HFFc6 (cell line): ENCODE data around the gene SKIC8. TPM values are rescaled to one million over a fixed set of nuclear protein-coding genes. Genes with fewer than 3 reads are reported as not detected.
A peak's percentile ranks its signal among the peaks of the same experiment; 100 is the strongest.

Experiments
- DNase-seq: peaks from one replicate; pipeline ENCODE4 v3.0.0-alpha.2; 2018
- H3K27ac Mint-ChIP-seq: 2 replicates; pipeline ENCODE4 v1.8.0; 2020; ENCODE audit warnings: mild to moderate bottlenecking, mixed read lengths
- H3K27me3 Mint-ChIP-seq: 2 replicates; pipeline ENCODE4 v1.8.0; 2021; ENCODE audit warnings: mild to moderate bottlenecking, moderate library complexity, mixed read lengths; ENCODE audit not compliant: insufficient read depth
- H3K36me3 Mint-ChIP-seq: 2 replicates; pipeline ENCODE4 v1.8.0; 2021; ENCODE audit warnings: low read depth, mixed read lengths
- H3K4me1 Mint-ChIP-seq: 2 replicates; pipeline ENCODE4 v1.8.0; 2020; ENCODE audit warnings: low read depth, mixed read lengths
- H3K4me3 Mint-ChIP-seq: 2 replicates; pipeline ENCODE4 v1.8.0; 2020; ENCODE audit warnings: mild to moderate bottlenecking, moderate library complexity, mixed read lengths
- H3K9me3 Mint-ChIP-seq: 2 replicates; pipeline ENCODE4 v1.8.0; 2020; ENCODE audit warnings: mild to moderate bottlenecking, mixed read lengths
- total RNA-seq, 6 experiments: library from RNA; stranded (reverse); fragmentation: NEBNext Ultra II Directional; extraction: Animal tissue kit (Norgen Biotek cat#: 25700); gene quantifications; 2 replicates in 1 of 6; 3 replicates in 5 of 6; pipeline ENCODE4 v1.2.3, GENCODE V29; 2021
- TF ChIP-seq, protein P1 (sequence below): fragments of 200-600 bp; sonication (generic); IDR thresholded peaks from 2 replicates; pipeline ENCODE4 v1.5.0; 2021; ENCODE audit warnings: antibody characterized with exemption, mild to moderate bottlenecking

The SKIC8 gene
- total RNA-seq, 6 experiments from 2014 or later, result 43.9 to 48.1 (median 47.0) TPM

GRCh38 chr15:78315686-78316282 is 16.4 kb upstream of the SKIC8 start:
- no peaks in the 10 kb centered on the region for H3K36me3 Mint-ChIP-seq
- H3K27ac Mint-ChIP-seq, result no peak overlapping the region
- TF ChIP-seq, protein P1, sequence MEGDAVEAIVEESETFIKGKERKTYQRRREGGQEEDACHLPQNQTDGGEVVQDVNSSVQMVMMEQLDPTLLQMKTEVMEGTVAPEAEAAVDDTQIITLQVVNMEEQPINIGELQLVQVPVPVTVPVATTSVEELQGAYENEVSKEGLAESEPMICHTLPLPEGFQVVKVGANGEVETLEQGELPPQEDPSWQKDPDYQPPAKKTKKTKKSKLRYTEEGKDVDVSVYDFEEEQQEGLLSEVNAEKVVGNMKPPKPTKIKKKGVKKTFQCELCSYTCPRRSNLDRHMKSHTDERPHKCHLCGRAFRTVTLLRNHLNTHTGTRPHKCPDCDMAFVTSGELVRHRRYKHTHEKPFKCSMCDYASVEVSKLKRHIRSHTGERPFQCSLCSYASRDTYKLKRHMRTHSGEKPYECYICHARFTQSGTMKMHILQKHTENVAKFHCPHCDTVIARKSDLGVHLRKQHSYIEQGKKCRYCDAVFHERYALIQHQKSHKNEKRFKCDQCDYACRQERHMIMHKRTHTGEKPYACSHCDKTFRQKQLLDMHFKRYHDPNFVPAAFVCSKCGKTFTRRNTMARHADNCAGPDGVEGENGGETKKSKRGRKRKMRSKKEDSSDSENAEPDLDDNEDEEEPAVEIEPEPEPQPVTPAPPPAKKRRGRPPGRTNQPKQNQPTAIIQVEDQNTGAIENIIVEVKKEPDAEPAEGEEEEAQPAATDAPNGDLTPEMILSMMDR, result peak; percentile 54
- H3K4me3 Mint-ChIP-seq, result no peak overlapping the region
- no peaks in the 10 kb centered on the region for H3K4me1 Mint-ChIP-seq
- no peak for DNase-seq
- H3K9me3 Mint-ChIP-seq, result no peaks in the 10 kb centered on the region
- H3K27me3 Mint-ChIP-seq, result peaks cover 57% of the 10 kb centered on the region

DNA sequence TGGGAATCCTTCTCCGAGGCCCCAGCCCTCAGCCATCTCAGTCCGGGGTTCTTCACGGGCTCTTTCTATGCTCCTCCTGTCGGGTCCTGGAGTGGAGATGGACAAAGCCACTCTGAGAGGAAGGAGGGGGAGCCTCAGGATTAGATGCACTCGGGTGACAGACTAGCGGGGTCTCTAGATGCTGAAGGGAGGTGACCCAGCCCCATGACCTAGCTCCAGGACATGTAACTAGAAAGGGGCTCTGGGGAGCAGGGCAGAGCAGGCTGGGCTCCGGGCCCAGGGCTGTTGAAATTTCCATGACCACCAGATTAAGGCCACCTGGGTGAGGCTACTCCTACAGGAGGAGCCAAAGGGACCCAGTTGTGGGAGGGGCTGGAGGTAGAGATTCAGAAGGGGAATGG is 14.8 kb upstream of the SKIC8 start:
- Mint-ChIP-seq H3K36me3 (no peaks in the 10 kb centered on the region), H3K27ac (no peak overlapping the region), H3K4me1 (no peaks in the 10 kb centered on the region), H3K4me3 (no peak overlapping the region), H3K9me3 (no peaks in the 10 kb centered on the region), H3K27me3 (peaks cover 61% of the 10 kb centered on the region)
- no peak for DNase-seq
- TF ChIP-seq, protein P1, result no peak

DNA sequence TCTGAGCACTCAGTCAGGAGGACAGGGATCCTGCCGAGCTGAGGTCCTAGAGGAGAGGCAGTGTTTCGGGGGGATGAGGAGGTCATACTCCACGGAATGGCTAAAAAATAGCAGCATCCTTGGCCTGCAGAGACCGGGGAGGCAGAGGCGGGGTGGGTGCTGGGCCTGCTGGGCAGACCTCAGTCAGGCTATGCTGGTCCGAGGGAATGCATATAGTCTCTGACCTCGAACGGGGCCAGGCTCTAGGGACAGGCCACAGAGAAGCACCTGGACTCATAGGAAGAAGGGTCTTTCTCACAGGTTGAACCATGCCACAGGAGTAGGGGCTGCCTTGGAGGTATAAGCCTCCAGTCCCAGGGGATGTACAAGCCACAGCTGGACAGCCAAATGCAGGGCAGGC is 14.0 kb upstream of the SKIC8 start:
- H3K36me3 Mint-ChIP-seq, result no peaks in the 10 kb centered on the region
- H3K27me3 Mint-ChIP-seq, result peaks cover 57% of the 10 kb centered on the region
- no peak for DNase-seq
- TF ChIP-seq, protein P1, result no peak
- no peak overlapping the region for H3K27ac Mint-ChIP-seq
- no peaks in the 10 kb centered on the region for H3K4me1 Mint-ChIP-seq
- no peak overlapping the region for H3K4me3 Mint-ChIP-seq
- no peaks in the 10 kb centered on the region for H3K9me3 Mint-ChIP-seq

GRCh38 chr15:78312957-78313356 is 13.5 kb upstream of the SKIC8 start:
- Mint-ChIP-seq H3K9me3 (no peaks in the 10 kb centered on the region), H3K36me3 (no peaks in the 10 kb centered on the region), H3K4me3 (no peak overlapping the region), H3K4me1 (no peaks in the 10 kb centered on the region), H3K27ac (no peak overlapping the region), H3K27me3 (peaks cover 57% of the 10 kb centered on the region)
- TF ChIP-seq, protein P1, result no peak
- DNase-seq, result no peak

DNA sequence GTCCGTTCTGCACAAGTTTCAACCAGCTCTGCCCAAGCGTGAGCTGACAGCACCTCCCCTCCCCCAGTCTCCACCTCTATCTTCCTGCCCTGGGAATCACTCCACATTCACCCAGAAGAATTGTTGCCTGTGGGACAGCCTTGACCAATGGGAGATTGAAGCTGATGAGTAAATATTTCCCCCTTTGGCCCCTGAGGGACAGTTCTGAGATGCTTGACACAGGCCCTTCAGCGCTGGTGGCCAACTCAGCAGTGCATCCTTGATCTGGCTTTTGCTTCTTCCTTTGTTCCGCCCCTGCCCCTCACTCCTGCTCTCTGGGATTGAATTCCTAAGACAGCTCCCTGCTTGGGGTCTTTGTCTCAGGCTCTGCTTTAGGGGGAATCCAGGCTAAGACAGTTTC is 13.1 kb upstream of the SKIC8 start:
- no peaks in the 10 kb centered on the region for H3K9me3 Mint-ChIP-seq
- no peak overlapping the region for H3K27ac Mint-ChIP-seq
- TF ChIP-seq, protein P1, result no peak
- H3K4me3 Mint-ChIP-seq, result no peak overlapping the region
- H3K36me3 Mint-ChIP-seq, result no peaks in the 10 kb centered on the region
- H3K4me1 Mint-ChIP-seq, result no peaks in the 10 kb centered on the region
- H3K27me3 Mint-ChIP-seq, result peaks cover 57% of the 10 kb centered on the region
- no peak for DNase-seq

GRCh38 chr15:78311292-78311691 is 11.9 kb upstream of the SKIC8 start:
- Mint-ChIP-seq H3K36me3 (no peaks in the 10 kb centered on the region), H3K27ac (no peak overlapping the region), H3K9me3 (no peaks in the 10 kb centered on the region), H3K27me3 (peaks cover 53% of the 10 kb centered on the region), H3K4me3 (no peak overlapping the region), H3K4me1 (peaks cover 8% of the 10 kb centered on the region)
- DNase-seq, result no peak
- TF ChIP-seq, protein P1, result no peak
